IPS-NIHi7 (cell line): Measurements from ENCODE around the gene RINL.
"Not testable (repeated sequence)": the region's sequence is repeated elsewhere in the genome, so short reads cannot be mapped to it uniquely, and the experiment has no call there.

Source experiments
- DNase-seq: peaks from one replicate; pipeline ENCODE4 v3.0.0; 2012; ENCODE audit warnings: mixed read lengths; ENCODE audit errors: extremely low spot score

RINL gene

DNA sequence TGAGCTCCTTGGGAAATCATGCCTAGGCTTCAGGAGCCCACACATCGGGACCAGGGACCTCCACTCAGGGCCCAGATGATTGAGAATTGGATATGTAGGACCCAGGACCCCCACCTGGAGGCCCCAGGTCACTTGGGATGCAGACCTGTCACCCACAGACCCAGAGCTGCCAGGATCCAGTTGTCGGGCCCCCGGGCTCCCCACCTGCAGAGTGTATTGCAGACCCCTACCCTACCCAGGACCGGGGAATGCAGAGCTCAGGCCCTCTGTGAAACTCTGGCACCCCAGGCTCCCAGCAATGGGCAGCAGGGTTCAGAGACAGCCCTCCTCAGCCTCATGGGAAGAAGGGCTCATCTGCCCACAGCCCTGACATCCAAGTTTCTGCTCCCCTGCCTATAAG, 27.5 kb upstream of the RINL start:
- DNase-seq = no peak

DNA sequence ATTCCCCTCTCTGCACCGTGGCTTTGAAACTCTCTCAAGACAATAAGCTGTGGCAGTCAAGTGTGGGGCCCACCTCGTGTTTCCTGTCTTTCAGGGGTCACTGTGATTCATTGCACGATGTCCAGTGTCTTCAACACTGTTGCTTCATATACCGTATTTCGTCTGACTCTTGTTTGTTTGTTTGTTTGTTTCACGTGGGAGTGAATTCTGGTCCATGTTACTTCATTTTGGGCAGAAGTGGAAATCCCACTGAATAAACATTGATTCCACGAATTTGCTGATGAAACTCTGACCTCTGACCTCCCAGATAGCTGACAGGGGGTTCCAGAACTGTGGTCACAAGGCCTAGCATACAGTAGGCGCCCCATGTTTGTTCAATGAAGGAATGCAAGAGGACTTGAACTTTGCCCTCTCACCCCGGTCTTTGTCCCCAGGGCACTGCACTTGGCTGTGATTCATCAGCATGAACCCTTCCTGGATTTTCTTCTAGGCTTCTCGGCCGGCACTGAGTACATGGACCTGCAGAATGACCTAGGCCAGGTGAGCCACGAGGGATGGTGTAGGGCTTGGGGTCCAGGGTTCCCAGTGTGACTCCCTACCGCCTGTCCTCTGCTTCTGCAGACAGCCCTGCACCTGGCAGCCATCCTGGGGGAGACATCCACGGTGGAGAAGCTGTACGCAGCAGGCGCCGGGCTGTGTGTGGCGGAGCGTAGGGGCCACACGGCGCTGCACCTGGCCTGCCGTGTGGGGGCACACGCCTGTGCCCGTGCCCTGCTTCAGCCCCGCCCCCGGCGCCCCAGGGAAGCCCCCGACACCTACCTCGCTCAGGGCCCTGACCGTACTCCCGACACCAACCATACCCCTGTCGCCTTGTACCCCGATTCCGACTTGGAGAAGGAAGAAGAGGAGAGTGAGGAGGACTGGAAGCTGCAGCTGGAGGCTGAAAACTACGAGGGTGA, 26.8 kb upstream of the RINL start:
- DNase-seq = no peak

DNA sequence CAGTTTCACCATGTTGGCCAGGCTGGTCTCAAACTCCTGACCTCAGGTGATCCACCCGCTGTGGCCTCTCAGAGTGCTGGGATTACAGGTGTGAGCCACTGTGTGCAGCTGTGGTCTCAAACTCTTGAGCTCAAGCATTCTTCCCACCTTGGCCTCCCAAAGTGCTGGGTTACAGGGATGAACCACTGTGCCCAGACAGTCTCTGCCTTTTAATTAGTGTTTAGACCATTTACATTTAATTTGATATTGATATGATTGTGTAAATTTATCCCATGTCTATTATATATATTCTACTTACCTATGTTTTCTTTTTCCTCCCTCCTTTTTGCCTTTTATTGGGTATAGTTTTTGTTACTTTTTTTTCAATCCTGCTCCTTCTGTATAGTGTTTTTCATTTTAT, 23.6 kb upstream of the RINL start:
- DNase-seq = no peak

DNA sequence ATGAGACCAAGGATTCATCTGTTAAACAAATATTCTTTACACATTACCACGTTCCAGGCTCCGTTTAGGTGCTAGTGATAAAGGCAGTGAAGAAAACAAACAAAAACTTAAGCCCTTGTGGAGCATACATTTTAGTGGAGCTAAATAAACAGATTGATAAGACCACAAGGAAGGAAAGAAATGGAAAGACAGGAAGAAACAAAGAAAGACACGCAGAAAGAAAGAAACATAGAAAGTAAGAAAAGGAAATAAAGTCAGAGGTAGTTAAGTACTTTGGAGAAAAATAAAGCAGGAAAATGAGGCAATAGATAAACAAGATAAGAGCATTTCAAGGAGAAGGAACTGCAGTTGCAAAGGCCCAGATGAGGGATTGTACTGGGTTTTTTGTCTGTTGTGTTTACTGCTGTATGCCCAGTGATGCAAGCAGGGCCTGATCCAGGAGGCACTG, 22.7 kb upstream of the RINL start:
- DNase-seq = no peak

DNA sequence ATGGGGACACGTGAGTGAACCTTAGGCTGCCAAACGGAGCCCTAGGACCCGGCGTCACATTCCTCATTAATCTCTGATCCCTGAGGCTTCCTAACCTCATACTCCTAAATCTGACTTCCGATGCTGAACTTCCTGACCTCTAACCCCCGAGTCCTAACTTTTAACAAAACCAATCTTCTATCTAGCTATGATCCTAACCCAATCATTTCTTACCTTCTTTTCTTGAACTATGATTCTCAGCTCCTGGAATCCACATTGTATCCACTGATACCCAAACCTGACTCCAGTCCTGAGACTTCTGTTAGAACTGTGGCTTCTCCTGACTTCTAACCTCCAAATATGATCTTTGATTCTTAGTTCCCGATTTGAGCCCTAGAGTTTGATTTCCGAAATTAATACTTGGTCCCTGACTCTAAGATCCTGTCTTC, 22.1 kb upstream of the RINL start:
- DNase-seq = no peak

DNA sequence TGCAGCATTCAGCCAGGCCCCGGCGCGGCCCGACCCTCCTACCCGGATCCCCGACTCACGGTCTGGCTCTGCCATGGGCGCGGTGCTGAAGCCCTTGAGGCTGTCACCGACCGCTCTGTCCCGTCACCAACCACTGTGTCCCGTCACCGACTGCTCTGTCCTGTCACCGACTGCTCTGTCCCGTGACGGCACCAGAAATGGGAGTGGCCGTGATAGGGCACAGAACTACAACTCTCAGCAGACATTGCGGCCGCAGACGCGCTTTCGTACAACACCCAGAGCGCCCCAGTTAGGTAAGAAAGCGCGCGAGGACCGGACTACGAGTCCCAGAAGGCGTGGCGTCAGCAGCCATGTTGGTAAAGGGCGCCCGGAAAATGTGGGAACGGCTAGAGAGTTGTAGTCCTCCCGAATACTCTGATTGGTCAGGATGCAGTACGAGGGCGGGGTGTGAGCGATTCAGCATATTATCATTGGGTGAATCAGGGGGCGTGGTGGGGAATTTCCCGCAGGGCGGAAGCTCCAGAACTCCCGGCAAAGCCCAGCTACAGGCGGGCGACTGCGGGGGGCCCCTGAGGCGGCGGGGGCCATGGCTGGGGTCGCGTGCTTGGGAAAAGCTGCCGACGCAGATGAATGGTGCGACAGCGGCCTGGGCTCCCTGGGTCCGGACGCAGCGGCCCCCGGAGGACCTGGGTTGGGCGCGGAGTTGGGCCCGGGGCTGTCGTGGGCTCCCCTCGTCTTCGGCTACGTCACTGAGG, 21.5 kb upstream of the RINL start, which contains the start of the genes NFKBIB and SIRT2:
Gene NFKBIB (plus strand): TSS at position 523 of the 755 bp plus-strand sequence. CDS start 64 bp downstream, at position 587.
Gene SIRT2 (minus strand): TSS at position 172 of the 755 bp plus-strand sequence. CDS start 97 bp downstream, at position 75.
- peak; percentile 99 for DNase-seq

DNA sequence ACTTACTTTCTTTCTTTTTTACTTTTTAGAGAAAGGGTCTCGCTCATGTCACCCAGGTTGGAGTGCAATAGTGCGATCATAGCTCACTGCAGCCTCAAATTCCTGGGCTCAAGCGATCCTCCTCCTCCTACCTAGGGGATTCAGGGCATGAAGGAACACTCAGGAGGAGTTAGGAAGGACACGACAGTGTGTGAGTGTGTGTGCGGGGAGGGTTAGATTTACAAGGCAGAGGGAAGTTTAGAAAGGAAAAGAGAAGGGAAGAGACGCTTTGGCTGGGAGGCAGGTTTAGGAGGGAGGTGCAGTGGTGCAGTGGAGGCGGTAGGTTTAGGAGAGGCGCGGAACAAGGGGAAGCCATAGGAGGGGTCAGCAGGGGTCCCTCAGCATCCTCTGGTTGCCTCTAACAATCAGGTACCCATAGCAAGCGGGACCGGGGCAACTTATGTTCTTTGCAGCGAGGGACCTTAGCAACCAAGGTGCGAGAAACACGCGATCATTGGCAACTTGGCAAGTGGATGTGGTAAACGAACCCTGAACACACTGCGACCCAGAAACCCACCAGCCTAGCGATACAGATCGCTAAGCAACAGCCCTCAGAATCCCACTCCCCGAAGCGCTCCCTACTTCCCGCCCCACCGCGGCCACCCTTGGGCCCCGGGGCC, 20.8 kb upstream of the RINL start:
- no peak for DNase-seq

DNA sequence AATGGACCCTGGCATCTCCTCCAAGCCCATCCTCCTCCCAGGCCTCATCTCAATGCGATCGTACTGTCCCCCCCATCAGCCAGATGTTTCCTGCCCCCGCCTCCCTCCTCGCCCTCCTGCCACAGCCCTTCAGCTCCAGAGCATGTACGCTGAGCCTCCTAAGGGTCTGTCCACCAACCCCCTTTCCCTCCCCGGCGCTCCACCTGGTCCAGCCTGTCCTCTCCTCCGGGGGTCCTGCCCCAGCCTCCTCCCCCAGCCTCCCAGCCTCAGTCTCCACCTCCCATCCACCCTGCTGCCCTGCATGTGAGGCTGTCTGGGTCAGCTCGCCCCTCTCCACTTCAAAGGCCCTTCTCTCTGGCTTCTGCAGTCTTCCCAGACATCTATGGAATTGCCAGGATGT, 16.9 kb upstream of the RINL start:
- no peak for DNase-seq

DNA sequence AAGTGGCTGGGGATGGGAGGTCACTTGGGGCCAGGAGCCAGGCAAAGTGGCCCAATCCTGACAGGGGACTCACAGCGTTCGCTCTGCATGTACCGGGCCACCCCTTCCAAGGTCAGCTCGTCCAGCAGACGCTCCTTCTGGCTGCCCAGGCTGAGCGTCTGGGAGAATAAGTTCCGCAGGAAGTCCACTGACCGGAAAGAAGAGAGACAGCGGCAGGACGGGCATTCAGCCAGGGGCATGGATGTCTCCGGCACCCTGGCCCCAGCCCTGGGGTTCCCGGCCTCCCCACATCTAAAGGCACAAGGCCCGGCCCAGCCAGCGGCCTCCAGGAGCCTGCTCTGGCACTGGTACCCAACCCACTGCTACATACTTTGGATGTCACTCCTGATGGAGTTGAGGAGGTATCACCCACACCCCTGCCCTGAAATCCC, 15.3 kb upstream of the RINL start:
- DNase-seq = no peak

DNA sequence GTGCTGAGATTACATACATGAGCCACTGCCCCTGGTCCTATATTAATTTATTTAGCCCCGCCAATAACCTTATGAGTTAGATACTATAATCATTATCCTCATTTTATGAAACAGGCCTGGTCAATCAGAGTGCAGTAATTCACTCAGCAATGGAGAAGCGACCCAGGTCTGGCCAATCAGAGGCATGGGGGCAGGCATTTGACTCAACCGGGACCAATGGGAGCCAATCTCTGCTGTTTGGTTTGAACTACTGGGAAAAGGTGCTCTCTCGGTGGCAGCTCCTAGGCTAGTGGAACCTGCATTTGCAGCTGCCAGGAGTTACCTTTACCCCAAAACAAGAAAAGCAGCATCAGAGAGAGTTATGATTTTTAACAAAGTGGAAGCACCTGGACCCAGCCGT, 14.8 kb upstream of the RINL start:
- no peak for DNase-seq

DNA sequence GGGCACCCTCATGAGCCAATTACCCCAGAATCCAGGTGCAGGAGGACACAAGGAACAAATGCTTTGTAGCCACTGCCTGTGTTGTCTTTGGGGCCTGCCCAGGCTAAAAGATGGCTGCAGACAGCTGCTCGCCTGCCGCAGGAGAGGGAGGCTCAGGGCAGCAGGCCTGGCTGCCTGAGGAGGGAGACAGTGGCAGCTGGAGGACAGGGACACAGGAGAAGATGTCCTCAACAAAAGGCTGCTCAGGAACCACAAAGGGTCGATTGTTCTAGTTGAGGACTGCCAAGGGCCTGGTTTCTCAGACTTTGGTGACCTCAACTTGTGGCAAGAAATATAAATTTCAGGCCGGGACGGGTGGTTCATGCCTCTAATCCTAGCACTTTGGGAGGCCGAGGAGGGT, 13.7 kb upstream of the RINL start:
- no peak for DNase-seq

DNA sequence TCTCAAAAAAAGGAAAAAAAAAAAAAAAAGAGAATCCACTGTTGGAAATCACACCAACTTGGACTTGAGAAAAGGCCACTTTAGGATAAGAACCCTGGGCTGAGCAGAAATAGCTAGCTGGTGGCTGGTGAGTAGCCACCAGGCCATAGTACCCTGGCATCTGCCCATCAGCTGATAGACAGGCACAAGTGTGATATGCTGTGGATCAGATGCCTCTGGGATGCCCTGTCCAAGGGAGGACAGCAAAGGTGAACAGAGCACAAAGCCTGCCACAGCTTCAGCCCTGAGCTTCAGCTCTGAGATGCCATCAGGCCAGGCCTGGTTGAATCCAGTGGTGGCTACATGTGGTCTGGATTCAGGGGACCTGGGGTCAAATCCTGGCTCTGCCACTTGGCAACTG, 12.6 kb upstream of the RINL start:
- no peak for DNase-seq

DNA sequence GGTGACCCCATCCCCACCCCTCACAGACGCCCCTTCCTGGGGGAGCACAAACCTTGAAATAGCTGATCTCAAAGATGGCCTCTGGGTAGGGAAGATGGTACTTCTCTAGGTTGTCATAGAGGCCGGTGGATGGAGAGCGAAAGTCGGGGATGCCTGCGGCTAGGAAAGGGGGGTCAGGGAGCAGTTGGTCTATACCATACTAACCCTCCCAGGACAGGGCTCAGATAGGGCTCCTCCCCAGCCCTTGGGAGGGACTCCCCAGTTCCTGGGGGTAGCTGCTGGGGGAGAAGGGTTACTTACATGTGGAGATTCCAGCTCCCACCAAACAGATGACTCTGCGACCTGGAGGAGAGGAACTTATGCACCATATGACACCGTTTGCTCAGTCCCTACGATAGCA, 11.7 kb upstream of the RINL start:
- DNase-seq = no peak

DNA sequence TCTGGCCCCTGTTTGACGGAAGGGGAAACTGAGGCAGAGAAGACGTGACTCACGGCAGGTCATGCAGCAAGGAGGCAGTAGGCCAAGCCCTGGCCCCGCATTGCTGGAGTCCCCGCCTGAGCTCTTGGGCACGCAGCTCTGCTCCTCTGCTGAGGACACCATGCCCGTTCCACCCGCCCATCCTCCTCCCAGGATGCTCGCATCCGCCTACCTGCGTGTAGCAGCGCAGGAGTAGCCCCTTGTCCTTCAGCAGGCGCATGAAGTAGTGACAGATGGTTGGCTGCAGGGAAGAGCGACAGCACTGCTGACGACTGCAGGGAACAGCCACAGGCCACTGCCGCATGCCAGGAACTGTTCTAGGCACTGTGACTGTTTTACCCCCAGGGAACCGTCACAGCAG, 10.8 kb upstream of the RINL start:
- no peak for DNase-seq

DNA sequence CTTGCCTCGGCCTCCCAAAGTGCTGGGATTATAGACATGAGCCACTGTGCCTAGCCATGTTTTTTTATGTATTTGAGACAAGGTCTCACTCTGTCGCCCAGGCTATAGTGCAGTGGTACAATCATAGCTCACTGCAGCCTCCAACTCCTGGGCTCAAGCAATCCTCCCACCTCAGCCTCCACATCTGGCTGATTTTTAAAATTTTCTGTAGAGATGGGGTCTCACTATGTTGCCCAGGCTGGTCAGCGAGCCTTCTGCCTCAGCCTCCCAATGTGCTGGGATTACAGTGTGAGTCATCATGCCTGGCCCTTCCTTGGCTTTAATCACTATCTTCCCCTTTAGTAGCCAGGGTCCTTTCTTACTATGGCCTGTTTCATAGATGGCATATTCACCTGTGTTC, 6.6 kb upstream of the RINL start:
- not testable (repeated sequence) for DNase-seq

DNA sequence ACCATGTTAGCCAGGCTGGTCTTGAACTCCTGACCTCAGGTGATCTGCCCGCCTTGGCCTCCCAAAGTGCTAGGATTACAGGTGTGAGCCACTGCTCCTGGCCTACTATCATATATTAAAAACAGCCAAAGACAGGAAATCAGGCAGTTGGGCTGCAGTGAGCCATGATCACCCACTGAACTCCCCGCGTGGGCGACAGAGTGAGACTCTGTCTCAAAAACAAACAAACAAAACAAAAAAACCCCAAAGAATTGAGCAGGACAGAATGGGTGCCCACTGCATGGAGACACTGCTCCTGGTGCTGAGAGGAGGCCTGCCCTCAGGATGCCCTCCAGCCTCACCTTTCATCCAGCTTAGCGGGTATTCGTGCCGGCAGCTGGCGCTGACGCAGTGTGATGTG, 5.2 kb upstream of the RINL start:
- no peak for DNase-seq

DNA sequence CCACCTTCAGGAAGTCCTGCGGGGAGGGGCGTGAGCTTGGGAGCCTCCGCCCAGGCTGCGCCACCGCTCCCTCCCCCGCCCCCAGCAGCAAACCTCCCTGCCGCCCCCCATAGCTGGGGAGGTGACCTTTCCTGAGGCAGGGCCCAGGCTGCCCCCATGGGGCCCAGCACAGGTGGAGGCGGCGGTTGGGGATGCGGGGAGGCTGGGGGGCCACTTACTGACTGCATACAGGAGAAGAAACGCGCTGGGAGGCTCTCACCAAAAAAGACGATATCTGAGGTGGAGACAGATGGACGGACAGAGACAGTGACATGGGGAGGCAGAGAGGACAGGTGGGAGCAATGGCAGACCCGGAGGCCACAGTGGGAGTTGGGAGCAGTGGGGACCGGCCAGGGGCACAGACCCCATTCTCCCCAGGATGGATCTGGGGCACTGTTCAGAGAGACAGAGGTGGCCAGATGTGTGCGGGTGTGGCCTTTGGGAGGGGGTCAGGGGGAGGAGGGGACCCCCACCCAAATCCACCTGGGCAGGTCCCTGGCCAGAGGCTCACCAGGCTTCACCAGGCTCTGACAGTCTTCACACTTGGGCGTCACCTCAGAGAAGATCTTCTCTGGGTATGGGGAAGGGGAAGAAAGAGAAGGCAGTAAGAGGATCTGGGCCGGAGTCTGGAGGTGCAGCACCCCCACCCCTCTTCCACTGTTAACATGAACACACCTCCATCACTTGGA, 3.0 kb upstream of the RINL start:
- DNase-seq = peak; percentile 3

DNA sequence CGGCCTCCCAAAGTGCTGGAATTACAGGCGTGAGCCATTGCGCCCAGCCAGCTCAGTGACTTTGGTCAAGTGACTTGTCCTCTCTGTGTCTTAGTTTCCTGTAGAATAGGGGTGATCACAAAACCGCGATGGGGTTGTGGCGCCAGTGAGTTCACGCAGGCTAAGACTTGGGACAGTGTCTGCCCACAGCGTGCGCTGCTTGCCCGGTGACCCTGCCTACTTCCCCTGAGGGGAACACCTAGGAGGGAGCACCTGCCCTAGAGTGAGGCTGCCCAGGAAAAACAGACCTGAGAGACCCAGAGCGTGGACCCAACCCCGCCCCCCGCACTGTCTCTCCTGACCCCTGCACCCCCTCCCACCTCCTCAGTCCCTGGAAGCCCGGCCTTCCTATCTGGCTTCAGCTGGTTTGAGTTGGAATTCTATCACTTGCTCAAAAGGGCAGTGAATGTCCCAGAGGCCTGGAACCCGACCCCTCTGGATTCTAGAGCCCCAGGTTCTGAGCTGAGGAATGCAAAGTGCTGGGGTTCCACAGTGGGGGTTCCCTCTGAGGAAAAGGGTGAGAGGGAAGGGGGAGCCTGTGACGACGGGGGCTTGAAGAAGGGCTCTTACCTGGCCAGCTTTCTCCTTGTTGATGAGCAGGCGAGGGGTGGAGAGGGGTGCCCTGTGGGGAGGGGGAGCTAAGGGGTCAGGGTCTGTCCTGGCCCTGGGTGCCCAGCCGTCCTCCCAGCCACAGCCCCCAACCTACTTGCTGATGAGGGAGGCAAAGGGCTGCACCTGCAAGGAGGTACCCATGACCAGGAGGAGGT, 2.2 kb upstream of the RINL start:
- DNase-seq = peak; percentile 12

DNA sequence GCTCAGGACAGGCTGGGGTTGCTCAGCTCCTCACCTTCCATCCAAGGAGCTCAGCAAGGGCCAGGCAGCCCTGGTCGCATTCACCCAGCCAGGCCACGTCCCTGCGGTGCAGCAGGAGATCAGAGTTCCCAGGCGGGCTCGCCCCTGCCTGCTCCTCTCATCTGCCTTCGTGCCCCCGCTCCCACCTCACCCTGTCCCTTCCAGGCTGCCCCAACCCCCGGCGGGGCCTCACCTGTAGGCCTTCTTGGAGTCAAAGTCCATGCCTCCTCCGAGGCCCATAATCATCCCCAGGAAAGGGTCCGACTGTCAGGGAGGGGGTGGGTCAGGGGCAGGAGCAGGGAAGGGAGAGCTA, 1.3 kb upstream of the RINL start:
- no peak for DNase-seq

DNA sequence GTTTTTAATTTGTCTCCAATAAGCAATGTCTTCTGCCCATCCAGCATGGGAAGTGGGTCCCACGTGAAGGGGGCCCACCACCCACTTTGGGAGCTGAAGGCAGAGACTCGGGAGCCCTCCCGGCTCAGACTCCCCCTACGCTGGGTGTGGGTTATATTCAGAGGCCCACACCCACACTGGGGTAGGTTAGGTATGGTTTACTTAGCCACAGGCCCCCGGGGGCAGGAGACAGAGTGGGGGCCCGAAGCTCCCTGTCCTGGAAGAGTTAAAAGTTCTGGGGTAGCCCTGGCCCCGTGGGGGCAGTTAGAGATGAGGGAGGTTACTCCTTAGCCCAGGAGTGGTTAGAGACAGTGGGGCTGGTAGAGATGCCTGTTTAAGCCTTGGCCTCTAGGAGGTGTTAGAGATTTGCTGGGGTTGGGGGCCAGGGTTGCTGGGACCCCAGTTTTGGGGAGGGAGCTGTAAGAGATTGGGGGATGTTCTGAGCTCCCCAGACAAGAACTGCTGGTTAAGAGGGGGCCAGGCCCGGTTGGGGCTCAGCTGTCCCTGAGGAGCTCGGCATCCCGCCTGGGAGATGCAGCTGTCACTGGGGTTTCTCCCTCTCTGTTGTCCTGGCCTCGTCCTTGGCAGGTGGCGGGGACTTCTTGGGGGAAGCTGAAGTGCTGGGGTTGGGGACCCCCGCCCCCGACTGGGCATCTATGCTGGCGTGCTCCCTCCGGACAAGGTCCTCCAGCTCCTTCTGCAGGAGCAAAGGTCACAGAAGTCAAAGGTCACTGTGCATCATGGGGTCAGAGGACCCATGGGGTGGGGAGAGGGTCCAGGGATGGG, 712 bp upstream of the RINL start:
- DNase-seq = peak; percentile 18
